ENCODE measurements around the gene PRDX2. TPM values are rescaled to one million over a fixed set of nuclear protein-coding genes. Genes with fewer than 3 reads are reported as not detected.

Gene PRDX2
- polyA plus RNA-seq, 1 of the 3 experiments (the other 2 are of a cell fraction): 341 TPM

DNA sequence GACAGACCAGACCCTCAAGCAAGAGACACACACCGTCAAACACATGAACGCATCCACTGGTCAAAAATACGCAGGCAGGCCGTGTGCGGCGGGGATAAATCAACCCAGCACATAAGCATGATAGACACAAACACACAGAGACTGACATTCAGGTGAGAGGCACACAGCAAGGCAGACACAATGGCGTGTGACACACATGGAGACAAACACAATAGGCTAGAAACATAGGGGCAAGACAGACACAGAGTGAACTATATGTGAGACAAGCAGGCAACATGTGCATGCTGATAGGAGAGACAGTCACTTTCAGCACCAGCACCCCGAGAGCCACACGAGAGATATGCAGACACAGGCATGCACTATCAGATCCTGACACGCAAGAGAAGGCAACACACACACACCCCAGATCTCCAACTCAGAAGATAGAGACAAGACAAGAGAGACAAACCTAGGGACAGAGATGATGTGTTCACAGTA is 17.2 kb downstream of the PRDX2 start:
- DNase-seq: no peak
- H3K36me3 ChIP-seq (replicated peaks in 1 of 2; ENCODE audit: control insufficient read depth in 1 of 2, insufficient read depth in 2 of 2, low read length in 1 of 2): no peaks in the 10 kb centered on the region
- CTCF ChIA-PET: no interaction called here
- WGBS (ENCODE audit: low lambda C conversion rate): 65% methylated on average over 10 of the region's 10 CpGs
- no peak overlapping the region for H2AFZ ChIP-seq (ENCODE audit: low read depth)
- H3K9ac ChIP-seq: no peak overlapping the region
- H4K20me1 ChIP-seq (ENCODE audit: insufficient read depth): no peaks in the 10 kb centered on the region
- H3K27me3 ChIP-seq (ENCODE audit: insufficient read depth): no peaks in the 10 kb centered on the region
- peak overlapping the region; percentile 97 to 98 for H3K27ac ChIP-seq (ENCODE audit: low read depth in 2 of 2, low read length in 1 of 2)
- TF ChIP-seq MXI1 (IDR thresholded peaks at IDR 0.05; ENCODE audit: low read depth, low read length) (peak; percentile 91; the same call in 1 of the 2 replicates), RCOR1 (IDR thresholded peaks at IDR 0.05; ENCODE audit: low read length) (0 out of 2 replicates have a peak, but pooled peaks have one; percentile 1), POLR2AphosphoS5 (IDR thresholded peaks at IDR 0.05; ENCODE audit: low read depth, low read length) (no peak), SMC3 (IDR thresholded peaks at IDR 0.05; ENCODE audit: low read depth, low read length) (peak; percentile 0; the same call in 1 of the 2 replicates), GATA2 (CRISPR knock-in tag; IDR thresholded peaks at IDR 0.05) (peak; percentile 71), RAD21 (IDR thresholded peaks at IDR 0.05; ENCODE audit: low read length) (no peak), EP300 (IDR thresholded peaks at IDR 0.05; ENCODE audit: borderline replicate concordance in 1 of 2, low read depth in 1 of 2, low read length in 1 of 2) (peak in 1 of 2 experiments; percentile 36; a peak in 1 of 4 replicates)
- H3K4me1 ChIP-seq (ENCODE audit: control insufficient read depth in 1 of 2, insufficient read depth in 2 of 2, low read depth in 1 of 2, low read length in 1 of 2): peaks cover 47 to 68% of the 10 kb centered on the region in 2 experiments
- peaks cover 71% of the 10 kb centered on the region for H3F3A ChIP-seq (replicated peaks; ENCODE audit: insufficient read depth)
- H3K4me3 ChIP-seq (ENCODE audit: low read depth in 2 of 2, low read length in 1 of 2): no peak overlapping the region
- POLR2A ChIA-PET: interaction anchor here (0.8 kb wide), 1 partner anchor 8 kb away, joined by 4 read pairs; no protein-coding TSS in a partner anchor
- H3K79me2 ChIP-seq (ENCODE audit: insufficient read depth): no peaks in the 10 kb centered on the region
- no peaks in the 10 kb centered on the region for H3K9me3 ChIP-seq
- no peak overlapping the region for H3K4me2 ChIP-seq
- H3K9me2 ChIP-seq: no peaks in the 10 kb centered on the region

- 28% methylated on average over 7 of the region's 19 CpGs for WGBS (ENCODE audit: low lambda C conversion rate)
- H3K27ac ChIP-seq (ENCODE audit: low read depth in 2 of 2, low read length in 1 of 2): peak overlapping the region; percentile 97 to 98
- H3K9ac ChIP-seq: peak overlapping the region; percentile 68; the same call in 1 of the 2 replicates
- H4K20me1 ChIP-seq (ENCODE audit: insufficient read depth): no peaks in the 10 kb centered on the region
- H3K9me3 ChIP-seq: no peaks in the 10 kb centered on the region
- H3K27me3 ChIP-seq (ENCODE audit: insufficient read depth): no peaks in the 10 kb centered on the region
- TF ChIP-seq MAX (IDR thresholded peaks at IDR 0.05; ENCODE audit: low read depth): no peak
- no peaks in the 10 kb centered on the region for H3K9me2 ChIP-seq
- H3K36me3 ChIP-seq (replicated peaks in 1 of 2; ENCODE audit: control insufficient read depth in 1 of 2, insufficient read depth in 2 of 2, low read length in 1 of 2): no peaks in the 10 kb centered on the region
- H3K4me1 ChIP-seq (ENCODE audit: control insufficient read depth in 1 of 2, insufficient read depth in 2 of 2, low read depth in 1 of 2, low read length in 1 of 2): peaks cover 47 to 68% of the 10 kb centered on the region in 2 experiments
- H3F3A ChIP-seq (replicated peaks; ENCODE audit: insufficient read depth): peaks cover 67% of the 10 kb centered on the region
- no peak overlapping the region for H2AFZ ChIP-seq (ENCODE audit: low read depth)
- no peak overlapping the region for H3K4me3 ChIP-seq (ENCODE audit: low read depth in 2 of 2, low read length in 1 of 2)
- ChIA-PET CTCF (interaction anchor here (1.9 to 12.1 kb wide), 2 partner anchors 13 to 26 kb away, joined by 9 to 447 read pairs; partner anchors contain the start of genes JUNB, PRDX2 and THSD8), POLR2A (interaction anchor here (0.5 to 0.8 kb wide), 2 partner anchors 9 to 484 kb away, joined by 3 to 4 read pairs; no protein-coding TSS in a partner anchor)
- peak overlapping the region; percentile 91; the same call in 1 of the 2 replicates for H3K4me2 ChIP-seq
- no peaks in the 10 kb centered on the region for H3K79me2 ChIP-seq (ENCODE audit: insufficient read depth)
- DNase-seq: no peak
Measured at GRCh38 chr19:12783849-12784393, 17.7 kb downstream of the PRDX2 start.

- Histone ChIP-seq H3K27ac (ENCODE audit: low read depth in 2 of 2, low read length in 1 of 2) (peak overlapping the region; percentile 97 to 98), H4K20me1 (ENCODE audit: insufficient read depth) (no peaks in the 10 kb centered on the region), H3K27me3 (ENCODE audit: insufficient read depth) (no peaks in the 10 kb centered on the region), H3K9me2 (no peaks in the 10 kb centered on the region), H3K4me3 (ENCODE audit: low read depth in 2 of 2, low read length in 1 of 2) (peak overlapping the region in 1 of 2 experiments; percentile 51; a peak in 2 of 4 replicates), H3K9me3 (no peaks in the 10 kb centered on the region), H3K9ac (peak overlapping the region; percentile 68; the same call in 1 of the 2 replicates), H3K4me2 (peak overlapping the region; percentile 91; the same call in 1 of the 2 replicates), H3K4me1 (ENCODE audit: control insufficient read depth in 1 of 2, insufficient read depth in 2 of 2, low read depth in 1 of 2, low read length in 1 of 2) (peaks cover 47 to 68% of the 10 kb centered on the region in 2 experiments), H2AFZ (ENCODE audit: low read depth) (no peak overlapping the region), H3F3A (replicated peaks; ENCODE audit: insufficient read depth) (peaks cover 64% of the 10 kb centered on the region), H3K36me3 (replicated peaks in 1 of 2; ENCODE audit: control insufficient read depth in 1 of 2, insufficient read depth in 2 of 2, low read length in 1 of 2) (no peaks in the 10 kb centered on the region), H3K79me2 (ENCODE audit: insufficient read depth) (no peaks in the 10 kb centered on the region)
- ChIA-PET POLR2A (interaction anchor here (0.8 to 2.1 kb wide), 3 partner anchors 9 to 87 kb away, joined by 4 to 63 read pairs (median 4); partner anchors contain the start of genes FBXW9 and JUNB), CTCF (interaction anchor here (1.0 to 12.1 kb wide), 4 partner anchors 14 to 65 kb away, joined by 3 to 447 read pairs (median 8); partner anchors contain the start of genes JUNB, PRDX2 and THSD8)
- DNase-seq: no peak
- 6% methylated on average over 11 of the region's 16 CpGs for WGBS (ENCODE audit: low lambda C conversion rate)
- TF ChIP-seq RXRA (IDR thresholded peaks at IDR 0.05; ENCODE audit: borderline replicate concordance, low read depth): no peak
- no peak for TF ChIP-seq TAF1 (IDR thresholded peaks at IDR 0.05; ENCODE audit: borderline replicate concordance, low read depth, low read length)
- TF ChIP-seq MAX (IDR thresholded peaks at IDR 0.05; ENCODE audit: low read depth): no peak
Measured at GRCh38 chr19:12783291-12783848, 18.2 kb downstream of the PRDX2 start.
